ENCODE measurements around the gene SFMBT2. TPM values are rescaled to one million over a fixed set of nuclear protein-coding genes. Genes with fewer than 3 reads are reported as not detected.

Gene SFMBT2
- total RNA-seq, 1 experiment from 2014 or later = 14.3 TPM

DNA sequence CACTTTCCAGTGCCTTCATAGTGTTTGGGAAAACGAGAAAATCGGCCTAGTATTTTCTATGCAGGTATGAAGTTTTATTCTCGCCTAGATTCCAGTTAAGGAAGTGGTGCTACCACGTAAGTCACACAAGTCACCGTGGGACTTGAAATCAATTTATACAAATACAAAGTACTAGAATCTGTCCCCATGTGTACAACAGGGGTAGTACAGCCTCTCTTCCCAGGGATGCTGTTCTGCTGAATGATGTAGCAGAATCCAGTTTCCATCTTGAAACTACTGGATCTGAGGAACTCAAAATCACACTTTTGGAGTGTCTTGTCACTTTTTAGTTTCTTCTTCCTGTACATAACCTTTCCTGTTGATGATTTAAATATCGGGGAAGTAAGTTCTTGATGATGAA is 129.4 kb downstream of the SFMBT2 start (continued):
- TF ChIP-seq, protein P1, sequence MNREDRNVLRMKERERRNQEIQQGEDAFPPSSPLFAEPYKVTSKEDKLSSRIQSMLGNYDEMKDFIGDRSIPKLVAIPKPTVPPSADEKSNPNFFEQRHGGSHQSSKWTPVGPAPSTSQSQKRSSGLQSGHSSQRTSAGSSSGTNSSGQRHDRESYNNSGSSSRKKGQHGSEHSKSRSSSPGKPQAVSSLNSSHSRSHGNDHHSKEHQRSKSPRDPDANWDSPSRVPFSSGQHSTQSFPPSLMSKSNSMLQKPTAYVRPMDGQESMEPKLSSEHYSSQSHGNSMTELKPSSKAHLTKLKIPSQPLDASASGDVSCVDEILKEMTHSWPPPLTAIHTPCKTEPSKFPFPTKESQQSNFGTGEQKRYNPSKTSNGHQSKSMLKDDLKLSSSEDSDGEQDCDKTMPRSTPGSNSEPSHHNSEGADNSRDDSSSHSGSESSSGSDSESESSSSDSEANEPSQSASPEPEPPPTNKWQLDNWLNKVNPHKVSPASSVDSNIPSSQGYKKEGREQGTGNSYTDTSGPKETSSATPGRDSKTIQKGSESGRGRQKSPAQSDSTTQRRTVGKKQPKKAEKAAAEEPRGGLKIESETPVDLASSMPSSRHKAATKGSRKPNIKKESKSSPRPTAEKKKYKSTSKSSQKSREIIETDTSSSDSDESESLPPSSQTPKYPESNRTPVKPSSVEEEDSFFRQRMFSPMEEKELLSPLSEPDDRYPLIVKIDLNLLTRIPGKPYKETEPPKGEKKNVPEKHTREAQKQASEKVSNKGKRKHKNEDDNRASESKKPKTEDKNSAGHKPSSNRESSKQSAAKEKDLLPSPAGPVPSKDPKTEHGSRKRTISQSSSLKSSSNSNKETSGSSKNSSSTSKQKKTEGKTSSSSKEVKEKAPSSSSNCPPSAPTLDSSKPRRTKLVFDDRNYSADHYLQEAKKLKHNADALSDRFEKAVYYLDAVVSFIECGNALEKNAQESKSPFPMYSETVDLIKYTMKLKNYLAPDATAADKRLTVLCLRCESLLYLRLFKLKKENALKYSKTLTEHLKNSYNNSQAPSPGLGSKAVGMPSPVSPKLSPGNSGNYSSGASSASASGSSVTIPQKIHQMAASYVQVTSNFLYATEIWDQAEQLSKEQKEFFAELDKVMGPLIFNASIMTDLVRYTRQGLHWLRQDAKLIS (CRISPR knock-in tag; IDR thresholded peaks at IDR 0.05; ENCODE audit: borderline replicate concordance) = no peak
- TF ChIP-seq, protein P2, sequence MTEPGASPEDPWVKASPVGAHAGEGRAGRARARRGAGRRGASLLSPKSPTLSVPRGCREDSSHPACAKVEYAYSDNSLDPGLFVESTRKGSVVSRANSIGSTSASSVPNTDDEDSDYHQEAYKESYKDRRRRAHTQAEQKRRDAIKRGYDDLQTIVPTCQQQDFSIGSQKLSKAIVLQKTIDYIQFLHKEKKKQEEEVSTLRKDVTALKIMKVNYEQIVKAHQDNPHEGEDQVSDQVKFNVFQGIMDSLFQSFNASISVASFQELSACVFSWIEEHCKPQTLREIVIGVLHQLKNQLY (CRISPR knock-in tag; IDR thresholded peaks at IDR 0.05) = no peak
- TF ChIP-seq JAZF1 (CRISPR knock-in tag; IDR thresholded peaks at IDR 0.05) (no peak), JUN (CRISPR knock-in tag; IDR thresholded peaks at IDR 0.05) (no peak), ETV6 (CRISPR knock-in tag; IDR thresholded peaks at IDR 0.05) (no peak), IRF2 (CRISPR knock-in tag; IDR thresholded peaks at IDR 0.05; ENCODE audit: borderline replicate concordance, low read depth) (no peak), ESRRA (CRISPR knock-in tag; IDR thresholded peaks at IDR 0.05; ENCODE audit: borderline replicate concordance) (no peak), FOXK1 (CRISPR knock-in tag; IDR thresholded peaks at IDR 0.05) (no peak)
- TF ChIP-seq, protein P3, sequence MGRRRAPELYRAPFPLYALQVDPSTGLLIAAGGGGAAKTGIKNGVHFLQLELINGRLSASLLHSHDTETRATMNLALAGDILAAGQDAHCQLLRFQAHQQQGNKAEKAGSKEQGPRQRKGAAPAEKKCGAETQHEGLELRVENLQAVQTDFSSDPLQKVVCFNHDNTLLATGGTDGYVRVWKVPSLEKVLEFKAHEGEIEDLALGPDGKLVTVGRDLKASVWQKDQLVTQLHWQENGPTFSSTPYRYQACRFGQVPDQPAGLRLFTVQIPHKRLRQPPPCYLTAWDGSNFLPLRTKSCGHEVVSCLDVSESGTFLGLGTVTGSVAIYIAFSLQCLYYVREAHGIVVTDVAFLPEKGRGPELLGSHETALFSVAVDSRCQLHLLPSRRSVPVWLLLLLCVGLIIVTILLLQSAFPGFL (CRISPR knock-in tag; IDR thresholded peaks at IDR 0.05; ENCODE audit: borderline replicate concordance) = no peak
- TF ChIP-seq, protein P4, sequence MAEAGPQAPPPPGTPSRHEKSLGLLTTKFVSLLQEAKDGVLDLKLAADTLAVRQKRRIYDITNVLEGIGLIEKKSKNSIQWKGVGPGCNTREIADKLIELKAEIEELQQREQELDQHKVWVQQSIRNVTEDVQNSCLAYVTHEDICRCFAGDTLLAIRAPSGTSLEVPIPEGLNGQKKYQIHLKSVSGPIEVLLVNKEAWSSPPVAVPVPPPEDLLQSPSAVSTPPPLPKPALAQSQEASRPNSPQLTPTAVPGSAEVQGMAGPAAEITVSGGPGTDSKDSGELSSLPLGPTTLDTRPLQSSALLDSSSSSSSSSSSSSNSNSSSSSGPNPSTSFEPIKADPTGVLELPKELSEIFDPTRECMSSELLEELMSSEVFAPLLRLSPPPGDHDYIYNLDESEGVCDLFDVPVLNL (CRISPR knock-in tag; IDR thresholded peaks at IDR 0.05; ENCODE audit: borderline replicate concordance, low read depth) = no peak
- TF ChIP-seq, protein P5, sequence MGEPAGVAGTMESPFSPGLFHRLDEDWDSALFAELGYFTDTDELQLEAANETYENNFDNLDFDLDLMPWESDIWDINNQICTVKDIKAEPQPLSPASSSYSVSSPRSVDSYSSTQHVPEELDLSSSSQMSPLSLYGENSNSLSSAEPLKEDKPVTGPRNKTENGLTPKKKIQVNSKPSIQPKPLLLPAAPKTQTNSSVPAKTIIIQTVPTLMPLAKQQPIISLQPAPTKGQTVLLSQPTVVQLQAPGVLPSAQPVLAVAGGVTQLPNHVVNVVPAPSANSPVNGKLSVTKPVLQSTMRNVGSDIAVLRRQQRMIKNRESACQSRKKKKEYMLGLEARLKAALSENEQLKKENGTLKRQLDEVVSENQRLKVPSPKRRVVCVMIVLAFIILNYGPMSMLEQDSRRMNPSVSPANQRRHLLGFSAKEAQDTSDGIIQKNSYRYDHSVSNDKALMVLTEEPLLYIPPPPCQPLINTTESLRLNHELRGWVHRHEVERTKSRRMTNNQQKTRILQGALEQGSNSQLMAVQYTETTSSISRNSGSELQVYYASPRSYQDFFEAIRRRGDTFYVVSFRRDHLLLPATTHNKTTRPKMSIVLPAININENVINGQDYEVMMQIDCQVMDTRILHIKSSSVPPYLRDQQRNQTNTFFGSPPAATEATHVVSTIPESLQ (CRISPR knock-in tag; IDR thresholded peaks at IDR 0.05) = no peak

DNA sequence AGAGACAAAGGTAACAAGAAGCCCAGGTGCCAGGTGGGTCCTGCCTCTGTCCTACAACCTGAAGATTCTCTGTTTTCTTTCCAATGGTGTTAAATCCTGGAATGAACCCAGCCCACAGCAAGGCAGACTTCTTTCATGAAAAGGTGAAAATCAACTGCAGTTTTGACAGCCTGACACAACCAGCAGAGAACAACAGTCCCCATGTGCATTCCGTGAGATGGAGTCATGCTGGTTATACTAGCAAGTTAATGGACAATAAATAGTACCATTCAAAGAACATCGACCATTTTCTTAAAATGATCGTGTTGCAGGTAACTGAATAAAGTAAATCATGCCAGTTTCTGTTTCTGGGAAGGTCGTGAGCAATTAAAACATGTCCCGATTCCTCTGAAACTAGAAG is 131.5 kb downstream of the SFMBT2 start:
- CTCF ChIA-PET = no interaction called here
- H3K4me1 Mint-ChIP-seq = peaks cover 20% of the 10 kb centered on the region
- H3K27ac Mint-ChIP-seq = no peak overlapping the region

DNA sequence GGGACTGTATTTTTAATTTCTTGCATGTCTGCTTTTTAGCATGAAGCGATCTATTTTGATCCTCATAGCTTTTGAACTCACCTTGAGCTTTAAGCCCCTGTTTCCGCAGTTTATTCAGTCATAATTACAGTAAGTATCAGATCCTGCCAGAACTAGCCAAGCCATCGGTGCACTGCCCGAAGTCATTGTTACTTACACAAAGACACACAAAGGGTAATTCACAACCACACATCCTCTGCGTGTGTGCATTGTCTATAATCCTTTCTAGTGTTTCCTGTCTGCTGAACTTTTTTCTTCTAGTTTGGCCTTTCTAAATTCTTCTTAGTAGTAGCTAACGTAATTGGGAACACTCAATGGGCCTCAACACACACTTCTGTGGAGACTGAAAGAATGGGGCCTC is 133.0 kb downstream of the SFMBT2 start:
- Mint-ChIP-seq H3K27me3 (ENCODE audit: low read depth) (no peaks in the 10 kb centered on the region), H3K4me3 (no peak overlapping the region), H3K4me1 (peaks cover 20% of the 10 kb centered on the region), H3K9me3 (no peaks in the 10 kb centered on the region), H3K27ac (no peak overlapping the region; the same call in 1 of the 2 replicates), H3K36me3 (no peaks in the 10 kb centered on the region)
- no peak for DNase-seq (ENCODE audit: low spot score)
- no peak for ATAC-seq
- ChIA-PET CTCF (no interaction called here), POLR2A (no interaction called here)
- no peak for TF ChIP-seq TCF7 (CRISPR knock-in tag; IDR thresholded peaks at IDR 0.05; ENCODE audit: low read depth)
- no peak for TF ChIP-seq FOXJ3 (CRISPR knock-in tag; IDR thresholded peaks at IDR 0.05; ENCODE audit: borderline replicate concordance)
- TF ChIP-seq FOXP1 (CRISPR knock-in tag; IDR thresholded peaks at IDR 0.05; ENCODE audit: borderline replicate concordance) = no peak
- TF ChIP-seq, protein P1 (CRISPR knock-in tag; IDR thresholded peaks at IDR 0.05; ENCODE audit: borderline replicate concordance) = no peak
- TF ChIP-seq, protein P6, sequence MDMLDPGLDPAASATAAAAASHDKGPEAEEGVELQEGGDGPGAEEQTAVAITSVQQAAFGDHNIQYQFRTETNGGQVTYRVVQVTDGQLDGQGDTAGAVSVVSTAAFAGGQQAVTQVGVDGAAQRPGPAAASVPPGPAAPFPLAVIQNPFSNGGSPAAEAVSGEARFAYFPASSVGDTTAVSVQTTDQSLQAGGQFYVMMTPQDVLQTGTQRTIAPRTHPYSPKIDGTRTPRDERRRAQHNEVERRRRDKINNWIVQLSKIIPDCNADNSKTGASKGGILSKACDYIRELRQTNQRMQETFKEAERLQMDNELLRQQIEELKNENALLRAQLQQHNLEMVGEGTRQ (CRISPR knock-in tag; IDR thresholded peaks at IDR 0.05) = no peak
- no peak for TF ChIP-seq NR1H2 (CRISPR knock-in tag; IDR thresholded peaks at IDR 0.05)
- no peak for TF ChIP-seq FOXK1 (CRISPR knock-in tag; IDR thresholded peaks at IDR 0.05)
- no peak for TF ChIP-seq ZNF232 (CRISPR knock-in tag; IDR thresholded peaks at IDR 0.05)
- TF ChIP-seq ELF4 (CRISPR knock-in tag; IDR thresholded peaks at IDR 0.05; ENCODE audit: low read depth) = no peak
- TF ChIP-seq JUN (CRISPR knock-in tag; IDR thresholded peaks at IDR 0.05) = no peak

More for the DNA sequence above, 131.5 kb downstream of the SFMBT2 start:
- Mint-ChIP-seq H3K27me3 (ENCODE audit: low read depth) (no peaks in the 10 kb centered on the region), H3K9me3 (no peaks in the 10 kb centered on the region), H3K36me3 (no peaks in the 10 kb centered on the region), H3K4me3 (no peak overlapping the region)
- POLR2A ChIA-PET = no interaction called here
- no peak for TF ChIP-seq ZNF138 (CRISPR knock-in tag; conservative IDR thresholded peaks at IDR 0.05)
- TF ChIP-seq, protein P7, sequence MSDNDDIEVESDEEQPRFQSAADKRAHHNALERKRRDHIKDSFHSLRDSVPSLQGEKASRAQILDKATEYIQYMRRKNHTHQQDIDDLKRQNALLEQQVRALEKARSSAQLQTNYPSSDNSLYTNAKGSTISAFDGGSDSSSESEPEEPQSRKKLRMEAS (CRISPR knock-in tag; IDR thresholded peaks at IDR 0.05) = no peak
- ATAC-seq (no peak), DNase-seq (ENCODE audit: low spot score) (no peak)
